Motor neuron (in vitro differentiated cells): Measurements from ENCODE around the gene UGT1A10. TPM values are rescaled to one million over a fixed set of nuclear protein-coding genes. Genes with fewer than 3 reads are reported as not detected.
"Not testable (repeated sequence)": the region's sequence is repeated elsewhere in the genome, so short reads cannot be mapped to it uniquely, and the experiment has no call there.

Experiments
- ATAC-seq, 8 experiments: fragments of 200-7000 bp; cut with Tn5 transposase; replicated peaks in 6 of 8; 2 replicates each; pipeline ENCODE4 v1.8.0; 2021; ENCODE audit warnings: mild to moderate bottlenecking in 8 of 8, moderate library complexity in 8 of 8
- H3K27ac ChIP-seq, 2 donors: fragments of 250-450 bp; sonication (Bioruptor Pico); 2 replicates each; pipeline ENCODE4 v1.9.0; 2021; ENCODE audit warnings: antibody characterized with exemption in 2 of 2, mild to moderate bottlenecking in 2 of 2, moderate library complexity in 1 of 2
- H3K4me1 ChIP-seq, 2 donors: fragments of 250-450 bp; sonication (Bioruptor Pico); replicated peaks in 1 of 2; 2 replicates each; pipeline ENCODE4 v1.6.1; 2021; ENCODE audit warnings: antibody characterized with exemption in 2 of 2, mild to moderate bottlenecking in 2 of 2, moderate library complexity in 1 of 2
- H3K4me3 ChIP-seq, 5 donors: fragments of 250-450 bp; sonication (Bioruptor Pico); 2 replicates each; pipeline ENCODE4 v1.9.0; 2021; ENCODE audit warnings: antibody characterized with exemption in 5 of 5, mild to moderate bottlenecking in 5 of 5, moderate library complexity in 4 of 5
- WGBS, 10 experiments: fragments of 450-650 bp; shearing (Covaris generic); methylation state at CpG; one replicate each; pipeline ENCODE4 v1.0.0; 2022; 5-methylcytosine and 5-hydroxymethylcytosine counted together
- in situ Hi-C, 9 experiments: fragments of 400-800 bp; cut with MboI; loops; one replicate each; pipeline ENCODE4 v1.15.0; 2021; ENCODE audit warnings: low sequenced_read_pairs in 9 of 9, low pct_unique_long_range_greater_than_20kb in 2 of 9; ENCODE audit not compliant: unreplicated experiment in 9 of 9
- total RNA-seq, 8 experiments: library from RNA; unstranded; fragments of 300-600 nt; gene quantifications; 2 replicates each; pipeline versions ENCODE4 v1.2.3 to v1.2.4, GENCODE V29; 2022

UGT1A10 gene
- total RNA-seq, 8 experiments from 2014 or later = 0.14 to 11.1 (median 0.40) TPM; not detected in 3

GRCh38 chr2:233740870-233741269 lies 104.6 kb downstream of the UGT1A10 start:
- ATAC-seq = peak in 1 of 8 experiments; percentile 30
- H3K4me1 ChIP-seq = no peaks in the 10 kb centered on the region
- in situ Hi-C loops = no loop called here
- H3K27ac ChIP-seq = no peak overlapping the region
- WGBS, 10 experiments = 20 to 81% (median 53%) methylated on average over 1 to 2 of the region's 2 CpGs; no CpG with 5 or more reads in 4 of the 10 experiments
- no peak overlapping the region for H3K4me3 ChIP-seq

GRCh38 chr2:233743464-233744259 lies 107.4 kb downstream of the UGT1A10 start:
- H3K27ac ChIP-seq = no peak overlapping the region
- no peak overlapping the region for H3K4me3 ChIP-seq
- no peak for ATAC-seq
- in situ Hi-C loops = no loop called here
- H3K4me1 ChIP-seq = no peaks in the 10 kb centered on the region
- WGBS, 10 experiments = 96 to 100% (median 96%) methylated on average over 4 to 13 of the region's 46 CpGs; no CpG with 5 or more reads in 7 of the 10 experiments

GRCh38 chr2:233745073-233745755 lies 109.0 kb downstream of the UGT1A10 start:
- H3K27ac ChIP-seq = no peak overlapping the region
- H3K4me3 ChIP-seq = no peak overlapping the region
- 6 to 94% (median 38%) methylated on average over 1 to 3 of the region's 5 CpGs; no CpG with 5 or more reads in 3 of the 10 experiments for WGBS, 10 experiments
- ATAC-seq = no peak
- H3K4me1 ChIP-seq = no peaks in the 10 kb centered on the region
- in situ Hi-C loops = no loop called here

GRCh38 chr2:233745838-233746237 lies 109.6 kb downstream of the UGT1A10 start:
- H3K4me1 ChIP-seq, ATAC-seq, H3K4me3 ChIP-seq, H3K27ac ChIP-seq, in situ Hi-C loops: not testable (repeated sequence)
- 60% methylated on average over 1 of the region's 2 CpGs; no CpG with 5 or more reads in 9 of the 10 experiments for WGBS, 10 experiments

- in situ Hi-C loops = no loop called here
- Histone ChIP-seq H3K4me3 (no peak overlapping the region), H3K4me1 (no peaks in the 10 kb centered on the region), H3K27ac (no peak overlapping the region)
- WGBS, 10 experiments = 33 to 87% (median 53%) methylated on average over 1 to 9 of the region's 10 CpGs
- ATAC-seq = peak in 2 of 8 experiments; percentile 19 to 23
Observed at GRCh38 chr2:233746475-233747282, 110.4 kb downstream of the UGT1A10 start.

- ATAC-seq = no peak
- Histone ChIP-seq H3K4me3 (no peak overlapping the region), H3K27ac (no peak overlapping the region), H3K4me1 (no peaks in the 10 kb centered on the region)
- 60 to 100% (median 68%) methylated on average over 1 to 6 of the region's 6 CpGs; no CpG with 5 or more reads in 5 of the 10 experiments for WGBS, 10 experiments
- in situ Hi-C loops = no loop called here
Observed at GRCh38 chr2:233747283-233747544, 111.0 kb downstream of the UGT1A10 start.

GRCh38 chr2:233750689-233751088 lies 114.4 kb downstream of the UGT1A10 start:
- ATAC-seq, in situ Hi-C loops, H3K27ac ChIP-seq, H3K4me3 ChIP-seq, H3K4me1 ChIP-seq: not testable (repeated sequence)
- 40% methylated on average over 1 of the region's 2 CpGs; no CpG with 5 or more reads in 9 of the 10 experiments for WGBS, 10 experiments

GRCh38 chr2:233751212-233752009 lies 115.2 kb downstream of the UGT1A10 start:
- 7 to 100% (median 50%) methylated on average over 1 to 2 of the region's 2 CpGs; no CpG with 5 or more reads in 1 of the 10 experiments for WGBS, 10 experiments
- H3K4me3 ChIP-seq, ATAC-seq, in situ Hi-C loops, H3K4me1 ChIP-seq, H3K27ac ChIP-seq: not testable (repeated sequence)

GRCh38 chr2:233754872-233755611 lies 118.8 kb downstream of the UGT1A10 start:
- 90 to 100% (median 100%) methylated on average over 2 to 13 of the region's 44 CpGs; no CpG with 5 or more reads in 5 of the 10 experiments for WGBS, 10 experiments
- no peaks in the 10 kb centered on the region for H3K4me1 ChIP-seq
- H3K27ac ChIP-seq = no peak overlapping the region
- no peak for ATAC-seq
- in situ Hi-C loops = no loop called here
- H3K4me3 ChIP-seq = no peak overlapping the region

- no peak for ATAC-seq
- H3K4me1 ChIP-seq = no peaks in the 10 kb centered on the region
- no peak overlapping the region for H3K4me3 ChIP-seq
- in situ Hi-C loops = no loop called here
- H3K27ac ChIP-seq = no peak overlapping the region
- 0 to 88% (median 70%) methylated on average over 1 to 5 of the region's 7 CpGs; no CpG with 5 or more reads in 1 of the 10 experiments for WGBS, 10 experiments
Observed at GRCh38 chr2:233756429-233757081, 120.3 kb downstream of the UGT1A10 start.

GRCh38 chr2:233758141-233758540 lies 121.9 kb downstream of the UGT1A10 start:
- H3K4me3 ChIP-seq = no peak overlapping the region
- in situ Hi-C loops = no loop called here
- no peak for ATAC-seq
- H3K4me1 ChIP-seq = no peaks in the 10 kb centered on the region
- H3K27ac ChIP-seq = no peak overlapping the region
